Gastrocnemius medialis (tissue), 4 donors: ENCODE data around the gene MED22. TPM values are rescaled to one million over a fixed set of nuclear protein-coding genes. Genes with fewer than 3 reads are reported as not detected.

Experiments used
- ATAC-seq, 2 donors: fragments of 150-250 bp; one replicate each; pipeline ENCODE4 v1.9.1; 2016
- DNase-seq, 2 donors: peaks; one replicate each; pipeline ENCODE4 v3.0.0-alpha.2; 2019
- H3K27ac ChIP-seq, 4 donors: fragments of 200-600 bp; sonication (generic); 1 replicate in 1 of 4; 2 replicates in 3 of 4; pipeline ENCODE4 v1.5.1; 2016 to 2018; ENCODE audit warnings: mild to moderate bottlenecking in 2 of 4, moderate library complexity in 1 of 4
- H3K27me3 ChIP-seq, 3 donors: fragments of 200-600 bp; sonication (generic) in 2 of 3; 1 replicate in 1 of 3; 2 replicates in 2 of 3; pipeline versions ENCODE4 v1.5.1 to v1.6.0; 2016 to 2019; ENCODE audit warnings: mild to moderate bottlenecking in 1 of 3, moderate library complexity in 1 of 3
- H3K36me3 ChIP-seq, 2 donors: fragments of 200-600 bp; sonication (generic) in 1 of 2; one replicate each; pipeline ENCODE4 v1.5.1; 2017 to 2018
- H3K4me1 ChIP-seq, 2 donors: fragments of 200-600 bp; sonication (generic) in 1 of 2; one replicate each; pipeline ENCODE4 v1.5.1; 2016 to 2017; ENCODE audit warnings: mild to moderate bottlenecking in 2 of 2
- H3K4me3 ChIP-seq, 4 donors: fragments of 200-600 bp; sonication (generic) in 3 of 4; 1 replicate in 1 of 4; 2 replicates in 3 of 4; pipeline ENCODE4 v1.5.1; 2016 to 2019; ENCODE audit warnings: mild to moderate bottlenecking in 2 of 4
- H3K9me3 ChIP-seq, 3 donors: fragments of 200-600 bp; sonication (generic) in 2 of 3; 1 replicate in 1 of 3; 2 replicates in 2 of 3; pipeline ENCODE4 v1.5.1; 2016 to 2019
- POLR2A ChIP-seq, 2 donors: fragments of 450-650 bp; IDR thresholded peaks; one replicate each; pipeline ENCODE4 v1.6.1; 2017; ENCODE audit warnings: antibody characterized with exemption in 2 of 2, mild to moderate bottlenecking in 2 of 2, moderate library complexity in 2 of 2
- in situ Hi-C, 4 donors: fragments of 200-750 bp; cut with MboI; loops; one replicate each; pipeline versions ENCODE4 v1.15.0 to v1.8.0; 2017; ENCODE audit warnings: low sequenced_read_pairs in 4 of 4
- intact Hi-C: fragments of 100-400 bp; cut with DNase I; formaldehyde crosslinking; loops from one replicate; pipeline ENCODE4 v1.15.1; 2023; ENCODE audit warnings: low total_unique reads
- total RNA-seq, 4 donors: library from RNA; depleted of rRNA; stranded (reverse); fragments of >200 nt; gene quantifications; one replicate each; pipeline versions ENCODE4 v1.1.0 to v1.2.3, GENCODE V29; 2016
- TF ChIP-seq, protein P1 (sequence below), 5 experiments: fragments of 450-650 bp in 3 of 5; fragments of 200-600 bp in 2 of 5; sonication (generic) in 2 of 5; IDR thresholded peaks in 4 of 5; conservative IDR thresholded peaks in 1 of 5; 1 replicate in 4 of 5; 2 replicates in 1 of 5; pipeline ENCODE4 v1.5.1; 2016 to 2019; ENCODE audit warnings: antibody characterized with exemption in 5 of 5, mild to moderate bottlenecking in 3 of 5, moderate library complexity in 3 of 5

MED22 gene
- total RNA-seq, 4 donors from 2014 or later: 8.5 to 23.4 (median 13.0) TPM

DNA sequence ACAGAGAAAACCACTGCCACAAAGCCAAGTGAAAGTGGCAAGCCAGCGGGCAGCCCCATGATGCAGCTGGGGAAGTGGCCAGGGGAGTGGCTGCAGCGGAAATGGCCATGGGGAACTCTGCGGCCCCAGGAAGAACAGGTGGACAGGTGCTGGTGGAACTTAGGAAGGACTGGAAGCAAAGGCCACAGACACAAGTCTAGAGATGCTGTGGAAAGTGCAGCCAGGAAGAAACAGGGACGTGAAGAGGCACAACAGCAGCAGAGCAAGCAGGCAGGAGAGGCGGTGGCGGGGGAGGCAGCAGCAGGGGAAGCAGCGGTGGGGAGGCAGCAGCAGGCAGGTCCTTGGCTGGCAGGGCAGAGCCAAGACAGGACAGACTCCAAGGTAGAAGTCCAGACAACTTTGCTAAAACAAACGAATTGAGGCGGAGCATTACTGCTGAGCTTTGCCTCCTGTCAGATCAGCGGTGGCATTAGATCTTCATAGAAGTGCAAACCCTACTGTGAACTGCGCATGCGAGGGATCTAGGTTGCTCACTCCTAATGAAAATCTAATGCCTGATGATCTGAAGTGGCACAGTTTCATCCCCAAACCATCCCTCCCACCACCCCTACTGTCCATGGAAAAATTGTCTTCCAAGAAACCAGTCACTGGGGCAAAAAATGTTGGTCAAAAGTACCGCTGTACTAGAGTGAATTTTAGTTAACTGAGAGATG, 23.8 kb downstream of the MED22 start:
- no peaks in the 10 kb centered on the region for H3K9me3 ChIP-seq
- intact Hi-C loops: no loop called here
- TF ChIP-seq, protein P1, sequence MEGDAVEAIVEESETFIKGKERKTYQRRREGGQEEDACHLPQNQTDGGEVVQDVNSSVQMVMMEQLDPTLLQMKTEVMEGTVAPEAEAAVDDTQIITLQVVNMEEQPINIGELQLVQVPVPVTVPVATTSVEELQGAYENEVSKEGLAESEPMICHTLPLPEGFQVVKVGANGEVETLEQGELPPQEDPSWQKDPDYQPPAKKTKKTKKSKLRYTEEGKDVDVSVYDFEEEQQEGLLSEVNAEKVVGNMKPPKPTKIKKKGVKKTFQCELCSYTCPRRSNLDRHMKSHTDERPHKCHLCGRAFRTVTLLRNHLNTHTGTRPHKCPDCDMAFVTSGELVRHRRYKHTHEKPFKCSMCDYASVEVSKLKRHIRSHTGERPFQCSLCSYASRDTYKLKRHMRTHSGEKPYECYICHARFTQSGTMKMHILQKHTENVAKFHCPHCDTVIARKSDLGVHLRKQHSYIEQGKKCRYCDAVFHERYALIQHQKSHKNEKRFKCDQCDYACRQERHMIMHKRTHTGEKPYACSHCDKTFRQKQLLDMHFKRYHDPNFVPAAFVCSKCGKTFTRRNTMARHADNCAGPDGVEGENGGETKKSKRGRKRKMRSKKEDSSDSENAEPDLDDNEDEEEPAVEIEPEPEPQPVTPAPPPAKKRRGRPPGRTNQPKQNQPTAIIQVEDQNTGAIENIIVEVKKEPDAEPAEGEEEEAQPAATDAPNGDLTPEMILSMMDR (IDR thresholded peaks at IDR 0.05 in 4 of 5, conservative IDR thresholded peaks at IDR 0.05 in 1 of 5): no peak
- TF ChIP-seq POLR2A (IDR thresholded peaks at IDR 0.05): no peak

DNA sequence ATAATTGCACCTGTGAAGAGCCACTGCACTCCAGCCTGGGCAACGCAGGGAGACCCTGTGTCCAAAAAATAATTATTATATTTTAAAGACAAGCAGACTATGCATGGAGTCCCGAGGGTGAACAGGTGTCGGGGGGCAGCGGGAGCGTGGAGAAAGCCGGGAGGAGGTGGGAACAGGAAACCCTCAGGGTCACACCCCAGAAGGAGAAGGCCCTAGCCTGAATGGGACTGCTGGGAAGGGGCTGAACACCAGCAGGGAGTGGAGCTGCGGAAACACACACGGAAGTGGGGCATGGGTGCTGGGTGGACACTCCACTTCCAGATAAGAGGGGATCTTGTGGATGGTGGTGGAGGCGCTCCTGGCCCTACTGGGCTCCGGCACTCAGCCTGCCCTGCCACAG, 24.7 kb downstream of the MED22 start:
- intact Hi-C loops: no loop called here
- Histone ChIP-seq H3K36me3 (no peaks in the 10 kb centered on the region), H3K4me1 (no peaks in the 10 kb centered on the region), H3K27me3 (no peaks in the 10 kb centered on the region), H3K4me3 (no peak overlapping the region), H3K27ac (no peak overlapping the region), H3K9me3 (no peaks in the 10 kb centered on the region)
- TF ChIP-seq, protein P1 (IDR thresholded peaks at IDR 0.05 in 4 of 5, conservative IDR thresholded peaks at IDR 0.05 in 1 of 5): no peak
- TF ChIP-seq POLR2A (IDR thresholded peaks at IDR 0.05): no peak
- DNase-seq (no peak), ATAC-seq (no peak)
- in situ Hi-C loops: no loop called here

More for the DNA sequence above, 23.8 kb downstream of the MED22 start:
- no peaks in the 10 kb centered on the region for H3K27me3 ChIP-seq
- DNase-seq (no peak), ATAC-seq (no peak)
- H3K4me3 ChIP-seq: no peak overlapping the region
- H3K4me1 ChIP-seq: no peaks in the 10 kb centered on the region
- no peak overlapping the region for H3K27ac ChIP-seq
- in situ Hi-C loops: no loop called here
- H3K36me3 ChIP-seq: no peaks in the 10 kb centered on the region

DNA sequence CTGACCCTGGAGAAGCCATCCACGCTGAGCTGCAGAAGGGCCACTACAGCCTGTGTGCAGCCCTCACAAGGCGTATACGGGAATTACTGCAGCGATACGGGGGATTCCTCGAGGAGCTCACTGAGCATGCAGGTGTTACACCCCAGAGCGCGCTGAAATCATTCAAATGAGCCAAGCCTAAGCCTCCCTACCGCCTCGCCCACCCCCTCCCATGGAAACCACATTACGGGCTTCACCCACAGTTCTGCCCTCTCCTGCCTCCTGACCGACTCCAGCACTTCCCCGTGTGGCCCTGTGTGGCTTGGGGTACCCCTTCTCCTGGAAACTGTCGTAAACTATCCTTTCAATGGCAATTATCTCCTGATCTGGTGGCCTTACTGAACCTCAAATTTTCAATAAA, 25.2 kb downstream of the MED22 start:
- intact Hi-C loops (no loop called here), in situ Hi-C loops (no loop called here)
- no peaks in the 10 kb centered on the region for H3K4me1 ChIP-seq
- no peak for ATAC-seq
- no peak overlapping the region for H3K4me3 ChIP-seq
- no peak for DNase-seq
- H3K27ac ChIP-seq: no peak overlapping the region
- H3K36me3 ChIP-seq: no peaks in the 10 kb centered on the region
- TF ChIP-seq, protein P1 (IDR thresholded peaks at IDR 0.05 in 4 of 5, conservative IDR thresholded peaks at IDR 0.05 in 1 of 5): no peak
- TF ChIP-seq POLR2A (IDR thresholded peaks at IDR 0.05): no peak
- no peaks in the 10 kb centered on the region for H3K9me3 ChIP-seq
- no peaks in the 10 kb centered on the region for H3K27me3 ChIP-seq

DNA sequence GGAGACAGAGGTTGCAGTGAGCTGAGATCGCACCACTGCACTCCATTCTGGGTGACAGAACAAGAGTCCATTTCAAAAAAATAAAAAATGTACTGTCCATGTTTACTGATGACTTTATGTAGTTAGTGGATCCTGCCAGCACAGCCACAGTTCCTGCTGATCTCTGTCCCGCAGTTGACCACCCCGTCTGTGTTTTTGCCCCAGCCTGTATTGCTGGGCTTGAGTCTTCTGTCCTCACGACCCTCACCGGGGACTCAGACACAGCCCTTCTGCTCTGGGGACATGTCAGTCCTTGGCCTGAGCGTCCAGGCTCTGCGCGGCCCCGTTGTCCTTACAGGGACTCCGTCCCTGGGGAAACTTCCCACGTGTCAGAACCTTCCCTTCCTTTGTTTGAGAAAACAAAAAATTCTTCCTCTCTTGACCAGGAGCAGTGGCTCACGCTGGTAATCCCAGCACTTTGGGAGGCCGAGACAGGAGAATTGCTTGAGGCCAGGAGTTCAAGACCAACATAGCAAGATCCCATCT, 26.5 kb downstream of the MED22 start:
- Histone ChIP-seq H3K9me3 (no peaks in the 10 kb centered on the region), H3K4me1 (no peaks in the 10 kb centered on the region), H3K27me3 (no peaks in the 10 kb centered on the region), H3K4me3 (no peak overlapping the region), H3K36me3 (no peaks in the 10 kb centered on the region), H3K27ac (no peak overlapping the region)
- no peak for ATAC-seq
- intact Hi-C loops (no loop called here), in situ Hi-C loops (no loop called here)
- TF ChIP-seq POLR2A (IDR thresholded peaks at IDR 0.05): no peak
- TF ChIP-seq, protein P1 (IDR thresholded peaks at IDR 0.05 in 4 of 5, conservative IDR thresholded peaks at IDR 0.05 in 1 of 5): no peak
- DNase-seq: no peak
